ENCODE results near the gene PNLIPRP3.
A peak's percentile ranks its signal among the peaks of the same experiment; 100 is the strongest.
"Not testable (repeated sequence)": the region's sequence is repeated elsewhere in the genome, so short reads cannot be mapped to it uniquely, and the experiment has no call there.

Gene PNLIPRP3

DNA sequence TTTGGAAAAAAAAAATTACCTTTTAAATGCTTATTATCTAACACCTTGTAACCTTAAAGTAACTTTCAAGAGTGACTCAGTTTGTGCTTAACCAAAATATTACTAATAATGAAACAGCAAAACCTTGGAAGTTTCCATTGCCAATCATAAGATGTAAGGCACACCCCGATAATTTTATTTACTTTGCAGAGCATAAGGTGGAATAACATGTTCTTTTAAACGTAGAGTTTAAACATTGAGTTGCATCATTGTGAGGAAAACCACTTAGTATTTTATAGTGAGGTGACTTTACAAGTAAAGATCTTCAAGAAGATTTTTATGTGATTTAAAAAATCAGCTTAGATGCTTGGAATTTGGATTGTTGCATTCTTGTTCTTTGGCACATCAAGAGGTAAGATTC lies at the start of gene PNLIPRP3:
PNLIPRP3 (plus strand) TSS at position 177 of the 400 bp plus-strand sequence; CDS start at position 343, 166 bp downstream.
- CTCF ChIA-PET, result no interaction called here

DNA sequence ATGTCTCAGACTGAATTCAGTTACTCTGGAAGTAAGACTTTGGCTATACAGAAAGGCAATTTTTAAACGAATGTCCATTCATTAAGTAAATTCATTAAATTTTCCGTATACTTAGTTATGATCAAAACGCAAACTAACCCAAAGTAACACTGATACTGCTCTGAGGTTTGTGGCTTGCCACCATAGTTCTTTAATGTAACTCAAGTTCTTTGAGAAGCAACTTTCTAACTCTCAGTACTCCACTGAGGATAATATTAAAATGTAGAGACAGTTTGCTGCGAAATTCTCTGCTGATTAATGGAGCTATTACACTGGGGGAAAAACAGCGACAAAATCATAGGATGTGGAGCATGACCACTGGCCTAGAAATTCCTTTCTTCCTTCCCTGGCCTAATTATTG lies 45.4 kb upstream of the PNLIPRP3 start:
- ChIA-PET POLR2A (ENCODE audit: low non-redundant PET) (no interaction called here), CTCF (interaction anchor here (0.6 to 0.7 kb wide), 2 partner anchors 11 to 434 kb away, joined by 3 to 4 read pairs; no protein-coding TSS in a partner anchor)
- H3K27ac ChIP-seq, result no peak overlapping the region
- DNase-seq (ENCODE audit: low spot score), result no peak
- TF ChIP-seq, protein P1, sequence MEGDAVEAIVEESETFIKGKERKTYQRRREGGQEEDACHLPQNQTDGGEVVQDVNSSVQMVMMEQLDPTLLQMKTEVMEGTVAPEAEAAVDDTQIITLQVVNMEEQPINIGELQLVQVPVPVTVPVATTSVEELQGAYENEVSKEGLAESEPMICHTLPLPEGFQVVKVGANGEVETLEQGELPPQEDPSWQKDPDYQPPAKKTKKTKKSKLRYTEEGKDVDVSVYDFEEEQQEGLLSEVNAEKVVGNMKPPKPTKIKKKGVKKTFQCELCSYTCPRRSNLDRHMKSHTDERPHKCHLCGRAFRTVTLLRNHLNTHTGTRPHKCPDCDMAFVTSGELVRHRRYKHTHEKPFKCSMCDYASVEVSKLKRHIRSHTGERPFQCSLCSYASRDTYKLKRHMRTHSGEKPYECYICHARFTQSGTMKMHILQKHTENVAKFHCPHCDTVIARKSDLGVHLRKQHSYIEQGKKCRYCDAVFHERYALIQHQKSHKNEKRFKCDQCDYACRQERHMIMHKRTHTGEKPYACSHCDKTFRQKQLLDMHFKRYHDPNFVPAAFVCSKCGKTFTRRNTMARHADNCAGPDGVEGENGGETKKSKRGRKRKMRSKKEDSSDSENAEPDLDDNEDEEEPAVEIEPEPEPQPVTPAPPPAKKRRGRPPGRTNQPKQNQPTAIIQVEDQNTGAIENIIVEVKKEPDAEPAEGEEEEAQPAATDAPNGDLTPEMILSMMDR (conservative IDR thresholded peaks at IDR 0.05; ENCODE audit: low read depth), result no peak

More for the DNA sequence above, at the start of gene PNLIPRP3:
- no peak within 1 kb of the TSS for H3K27ac ChIP-seq
- POLR2A ChIA-PET (ENCODE audit: low non-redundant PET), result no interaction called here
- TF ChIP-seq, protein P1 (conservative IDR thresholded peaks at IDR 0.05; ENCODE audit: low read depth), result no peak
- no peak for DNase-seq (ENCODE audit: low spot score)

DNA sequence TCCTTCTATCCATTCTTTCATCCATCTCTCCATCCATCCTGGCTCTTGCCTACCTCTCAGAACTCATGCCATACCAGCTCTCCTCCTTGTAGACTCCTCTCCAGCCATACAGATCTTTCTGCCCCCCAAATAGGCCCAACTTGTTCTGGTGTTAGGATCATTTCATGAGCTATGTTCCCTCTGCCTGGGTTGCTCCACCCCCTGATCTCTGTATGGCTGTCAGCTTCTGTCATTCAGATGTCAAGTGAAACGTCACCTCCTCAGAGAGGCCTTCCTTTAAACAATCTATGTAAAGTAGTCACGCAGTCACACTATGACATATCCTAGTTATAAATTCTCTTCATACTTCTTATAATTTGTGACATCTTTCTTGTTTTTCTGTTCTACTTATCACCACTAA lies 42.3 kb upstream of the PNLIPRP3 start:
- no peak overlapping the region for H3K27ac ChIP-seq
- ChIA-PET CTCF (interaction anchor here (0.6 to 1.2 kb wide), 8 partner anchors 14 to 556 kb away, joined by 3 to 4 read pairs (median 3); partner anchors contain the start of gene GFRA1), POLR2A (ENCODE audit: low non-redundant PET) (no interaction called here)
- no peak for DNase-seq (ENCODE audit: low spot score)
- TF ChIP-seq, protein P1 (conservative IDR thresholded peaks at IDR 0.05; ENCODE audit: low read depth), result no peak

DNA sequence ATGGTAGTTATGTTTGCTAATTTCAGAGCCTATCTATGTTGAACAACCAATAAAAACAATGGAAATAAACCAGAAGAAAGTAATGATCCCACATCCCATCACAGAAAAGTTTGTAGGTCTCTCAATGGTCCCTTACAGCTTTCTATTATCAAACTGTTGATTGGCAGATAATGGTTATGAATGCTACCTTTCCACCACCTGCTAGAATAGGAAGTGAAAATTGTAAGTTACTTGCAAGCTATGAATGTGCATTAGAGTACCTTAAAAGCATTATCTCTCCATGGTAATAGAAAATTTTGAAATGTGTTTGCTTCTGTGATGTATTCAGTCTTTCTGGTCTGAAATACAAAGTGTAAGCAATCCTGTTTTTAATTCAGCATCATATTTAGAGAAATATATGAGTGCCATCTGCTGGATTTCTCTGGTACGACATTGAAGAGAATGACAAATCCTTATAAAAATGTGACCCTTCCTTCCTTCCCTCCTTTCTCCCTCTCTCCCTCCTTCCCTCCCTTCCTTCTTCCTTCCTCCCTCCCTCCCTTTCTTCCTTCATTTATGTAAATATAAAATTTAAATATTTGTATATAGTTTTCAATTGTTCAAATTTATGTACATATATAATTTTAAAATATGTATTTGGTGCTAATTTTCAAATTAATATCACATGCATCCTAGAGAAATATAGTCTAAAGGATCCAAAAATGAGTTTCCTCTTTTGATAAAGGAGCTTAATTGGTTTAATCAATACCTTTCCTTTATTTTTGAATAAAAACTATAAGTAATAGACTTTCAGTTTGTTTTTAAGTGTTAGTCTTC lies 41.4 kb upstream of the PNLIPRP3 start:
- TF ChIP-seq, protein P1 (conservative IDR thresholded peaks at IDR 0.05; ENCODE audit: low read depth), result peak; percentile 59
- ChIA-PET POLR2A (ENCODE audit: low non-redundant PET) (no interaction called here), CTCF (interaction anchor here (0.6 to 1.2 kb wide), 9 partner anchors 15 to 673 kb away, joined by 3 to 4 read pairs (median 3); partner anchors contain the start of gene GFRA1)
- peak; percentile 16 for DNase-seq (ENCODE audit: low spot score)
- H3K27ac ChIP-seq, result no peak overlapping the region

DNA sequence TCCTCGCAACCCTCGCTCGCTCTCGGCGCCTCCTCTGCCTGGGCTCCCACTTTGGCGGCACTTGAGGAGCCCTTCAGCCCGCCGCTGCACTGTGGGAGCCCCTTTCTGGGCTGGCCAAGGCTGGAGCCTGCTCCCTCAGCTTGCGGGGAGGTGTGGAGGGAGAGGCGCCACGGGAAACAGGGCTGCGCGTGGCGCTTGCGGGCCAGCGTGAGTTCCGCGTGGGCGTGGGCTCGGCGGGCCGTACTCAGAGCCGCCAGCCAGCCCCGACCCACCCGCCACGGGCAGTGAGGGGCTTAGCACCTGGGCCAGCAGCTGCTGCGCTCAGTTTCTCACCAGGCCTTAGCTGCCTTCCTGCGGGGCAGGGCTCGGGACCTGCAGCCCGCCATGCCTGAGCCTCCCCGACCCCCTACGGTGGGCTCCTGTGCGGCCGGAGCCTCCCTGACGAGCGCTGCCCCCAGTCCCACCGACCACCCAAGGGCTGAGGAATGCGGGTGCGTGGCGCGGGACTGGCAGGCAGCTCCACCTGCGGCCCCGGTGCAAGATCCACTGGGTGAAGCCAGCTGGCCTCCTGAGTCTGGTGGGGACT lies 34.3 kb upstream of the PNLIPRP3 start:
- DNase-seq (ENCODE audit: low spot score); POLR2A ChIA-PET (ENCODE audit: low non-redundant PET); H3K27ac ChIP-seq; CTCF ChIA-PET: not testable (repeated sequence)

DNA sequence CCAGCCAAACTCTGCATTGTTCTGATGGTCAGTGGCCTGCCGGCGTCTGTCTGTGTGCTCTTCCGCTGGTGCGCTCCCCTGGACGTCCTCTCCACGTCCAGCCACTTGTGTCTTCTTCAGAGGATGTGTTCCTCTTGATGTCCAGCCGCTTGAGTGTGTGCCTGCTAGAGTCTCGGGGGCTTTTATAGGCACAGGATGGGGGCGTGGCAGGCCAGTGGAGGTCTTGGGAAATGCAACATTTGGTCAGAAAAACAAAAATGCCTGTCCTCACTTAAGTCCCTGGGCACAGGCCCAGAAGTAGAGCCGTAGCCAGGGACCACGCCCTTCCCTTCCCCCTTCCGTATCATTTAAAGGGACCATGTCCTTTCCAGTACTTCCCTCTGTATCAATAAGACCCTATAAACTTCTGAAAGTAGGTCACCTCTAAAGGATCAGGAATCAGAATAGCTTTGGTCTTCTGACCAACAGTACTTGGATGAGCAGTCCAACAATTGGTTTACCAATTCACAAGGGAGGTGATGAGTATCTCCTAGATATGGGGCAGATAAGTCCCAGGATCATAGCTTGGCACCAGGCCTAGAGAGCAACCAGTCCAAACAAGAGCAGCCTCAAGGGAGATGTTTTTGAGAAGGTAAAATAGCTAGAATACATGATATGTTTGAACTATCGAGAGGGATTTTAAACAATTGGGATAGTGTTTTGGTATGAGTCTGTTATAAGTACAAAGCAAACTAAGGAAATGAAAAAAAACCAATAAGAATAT lies 32.2 kb upstream of the PNLIPRP3 start:
- H3K27ac ChIP-seq, result no peak overlapping the region
- DNase-seq (ENCODE audit: low spot score), result no peak
- POLR2A ChIA-PET (ENCODE audit: low non-redundant PET), result no interaction called here
- CTCF ChIA-PET, result no interaction called here
- TF ChIP-seq, protein P1 (conservative IDR thresholded peaks at IDR 0.05; ENCODE audit: low read depth), result no peak

All from RWPE1 (cell line).